Measurements from ENCODE around the gene GPR137.

Gene GPR137

DNA sequence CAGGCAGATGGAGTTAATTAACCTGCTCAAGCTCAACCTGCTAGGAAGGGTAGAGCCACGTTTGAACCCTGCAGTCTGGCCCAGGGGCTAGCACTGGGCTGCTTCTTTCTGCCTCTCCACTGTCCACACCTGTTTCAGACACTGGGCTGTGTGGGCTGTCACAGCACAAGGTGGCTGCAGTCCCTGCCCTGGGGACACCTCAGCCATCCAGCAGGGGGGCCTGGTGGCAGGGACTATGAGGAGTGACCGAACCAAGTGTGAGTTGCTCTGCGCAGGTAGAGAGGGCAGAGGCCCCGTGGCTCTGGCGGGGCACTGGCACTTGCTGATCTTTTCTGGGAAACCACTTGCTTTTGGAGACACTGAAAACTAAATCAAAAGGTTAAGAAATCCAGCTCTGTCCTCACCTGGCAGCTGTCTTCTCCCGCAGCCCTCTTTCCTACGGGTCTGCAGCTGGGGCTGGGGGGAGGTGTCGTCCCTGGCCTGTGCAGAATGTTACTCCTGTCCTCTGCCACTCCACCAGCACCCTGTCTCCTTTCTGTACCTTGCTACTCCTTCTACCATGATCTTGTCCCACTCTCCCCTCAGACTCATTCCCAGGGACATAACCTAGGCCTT is 7.0 kb upstream of the GPR137 start:
- ChIA-PET CTCF (interaction anchor here (2.0 to 15.3 kb wide), 2 partner anchors 24 to 29 kb away, joined by 7 to 164 read pairs; partner anchors contain the start of genes CATSPERZ and ESRRA), POLR2A (no interaction called here)
- no peak for DNase-seq (ENCODE audit: extremely low spot score)
- TF ChIP-seq, protein P1, sequence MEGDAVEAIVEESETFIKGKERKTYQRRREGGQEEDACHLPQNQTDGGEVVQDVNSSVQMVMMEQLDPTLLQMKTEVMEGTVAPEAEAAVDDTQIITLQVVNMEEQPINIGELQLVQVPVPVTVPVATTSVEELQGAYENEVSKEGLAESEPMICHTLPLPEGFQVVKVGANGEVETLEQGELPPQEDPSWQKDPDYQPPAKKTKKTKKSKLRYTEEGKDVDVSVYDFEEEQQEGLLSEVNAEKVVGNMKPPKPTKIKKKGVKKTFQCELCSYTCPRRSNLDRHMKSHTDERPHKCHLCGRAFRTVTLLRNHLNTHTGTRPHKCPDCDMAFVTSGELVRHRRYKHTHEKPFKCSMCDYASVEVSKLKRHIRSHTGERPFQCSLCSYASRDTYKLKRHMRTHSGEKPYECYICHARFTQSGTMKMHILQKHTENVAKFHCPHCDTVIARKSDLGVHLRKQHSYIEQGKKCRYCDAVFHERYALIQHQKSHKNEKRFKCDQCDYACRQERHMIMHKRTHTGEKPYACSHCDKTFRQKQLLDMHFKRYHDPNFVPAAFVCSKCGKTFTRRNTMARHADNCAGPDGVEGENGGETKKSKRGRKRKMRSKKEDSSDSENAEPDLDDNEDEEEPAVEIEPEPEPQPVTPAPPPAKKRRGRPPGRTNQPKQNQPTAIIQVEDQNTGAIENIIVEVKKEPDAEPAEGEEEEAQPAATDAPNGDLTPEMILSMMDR (IDR thresholded peaks at IDR 0.05; ENCODE audit: control extremely low read depth, extremely low read depth, low read depth, missing control alignments): no peak

DNA sequence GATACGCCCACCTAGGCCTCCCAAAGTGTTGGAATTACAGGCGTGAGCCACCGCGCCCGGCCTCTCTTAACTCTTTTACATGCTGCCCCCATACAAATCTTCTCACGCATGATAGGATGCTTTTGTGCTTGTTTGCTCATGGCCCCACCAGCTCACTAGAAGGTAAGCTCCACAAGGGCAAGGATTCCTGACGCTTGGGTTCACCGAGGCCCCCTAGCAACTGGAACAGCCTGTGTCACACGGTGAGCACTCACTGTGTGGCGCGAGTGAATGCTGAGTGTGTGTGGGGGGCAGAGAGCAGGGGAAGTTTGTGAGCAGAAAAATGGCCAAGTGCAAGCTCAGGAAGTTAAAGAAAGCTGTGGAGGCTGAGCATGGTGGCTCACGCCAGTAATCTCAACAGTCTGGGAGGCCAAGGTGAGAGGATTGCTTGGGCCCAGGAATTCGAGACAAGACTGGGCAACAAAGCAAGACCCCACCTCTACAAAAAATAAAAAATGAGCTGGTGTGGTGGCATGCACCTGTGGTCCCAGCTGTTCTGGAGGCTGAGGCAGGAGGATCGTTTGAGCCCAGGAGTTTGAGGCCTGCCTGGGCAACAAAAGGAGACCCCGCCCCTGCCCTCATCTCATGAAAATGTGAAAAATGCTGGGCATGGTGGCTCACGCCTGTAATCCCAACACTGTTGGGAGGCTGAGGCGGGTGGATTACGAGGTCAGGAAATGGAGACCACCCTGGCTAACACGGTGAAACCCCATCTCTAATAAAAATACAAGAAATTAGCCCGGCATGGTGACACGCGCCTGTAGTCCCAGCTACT is 3.5 kb upstream of the GPR137 start:
- CTCF ChIA-PET: interaction anchor here (5.2 to 14.3 kb wide), 2 partner anchors 10 to 21 kb away, joined by 21 to 186 read pairs; partner anchors contain the start of genes CATSPERZ and ESRRA
- no peak for DNase-seq (ENCODE audit: extremely low spot score)
- POLR2A ChIA-PET: no interaction called here
- TF ChIP-seq, protein P1 (IDR thresholded peaks at IDR 0.05; ENCODE audit: control extremely low read depth, extremely low read depth, low read depth, missing control alignments): no peak

DNA sequence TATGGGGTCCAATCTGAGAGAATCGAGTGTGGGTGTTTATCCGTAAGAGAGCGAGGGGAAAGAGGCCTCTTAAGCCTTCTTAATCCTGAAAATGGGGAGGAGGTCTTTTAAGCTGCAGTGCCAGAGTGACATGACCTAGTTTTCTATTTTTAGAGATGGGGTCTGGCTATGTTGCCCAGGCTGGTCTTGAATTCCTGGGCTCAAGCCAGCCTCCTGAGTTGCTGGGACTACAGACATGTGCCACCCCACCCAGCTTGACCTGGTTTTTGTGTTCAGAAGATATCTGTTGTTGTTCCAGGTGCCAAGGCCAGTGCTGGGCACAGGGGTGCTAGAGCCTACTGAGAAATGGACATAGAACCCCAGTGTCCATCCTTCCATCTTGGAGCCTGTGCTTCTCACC is 2.6 kb upstream of the GPR137 start:
- ChIA-PET POLR2A (interaction anchor here (2.7 kb wide), 1 partner anchor 11 kb away, joined by 11 read pairs; no protein-coding TSS in a partner anchor), CTCF (interaction anchor here (0.7 to 14.3 kb wide), 3 partner anchors 11 to 33 kb away, joined by 3 to 186 read pairs (median 21); partner anchors contain the start of genes CATSPERZ and ESRRA)
- DNase-seq (ENCODE audit: extremely low spot score): no peak
- TF ChIP-seq, protein P1 (IDR thresholded peaks at IDR 0.05; ENCODE audit: control extremely low read depth, extremely low read depth, low read depth, missing control alignments): no peak

DNA sequence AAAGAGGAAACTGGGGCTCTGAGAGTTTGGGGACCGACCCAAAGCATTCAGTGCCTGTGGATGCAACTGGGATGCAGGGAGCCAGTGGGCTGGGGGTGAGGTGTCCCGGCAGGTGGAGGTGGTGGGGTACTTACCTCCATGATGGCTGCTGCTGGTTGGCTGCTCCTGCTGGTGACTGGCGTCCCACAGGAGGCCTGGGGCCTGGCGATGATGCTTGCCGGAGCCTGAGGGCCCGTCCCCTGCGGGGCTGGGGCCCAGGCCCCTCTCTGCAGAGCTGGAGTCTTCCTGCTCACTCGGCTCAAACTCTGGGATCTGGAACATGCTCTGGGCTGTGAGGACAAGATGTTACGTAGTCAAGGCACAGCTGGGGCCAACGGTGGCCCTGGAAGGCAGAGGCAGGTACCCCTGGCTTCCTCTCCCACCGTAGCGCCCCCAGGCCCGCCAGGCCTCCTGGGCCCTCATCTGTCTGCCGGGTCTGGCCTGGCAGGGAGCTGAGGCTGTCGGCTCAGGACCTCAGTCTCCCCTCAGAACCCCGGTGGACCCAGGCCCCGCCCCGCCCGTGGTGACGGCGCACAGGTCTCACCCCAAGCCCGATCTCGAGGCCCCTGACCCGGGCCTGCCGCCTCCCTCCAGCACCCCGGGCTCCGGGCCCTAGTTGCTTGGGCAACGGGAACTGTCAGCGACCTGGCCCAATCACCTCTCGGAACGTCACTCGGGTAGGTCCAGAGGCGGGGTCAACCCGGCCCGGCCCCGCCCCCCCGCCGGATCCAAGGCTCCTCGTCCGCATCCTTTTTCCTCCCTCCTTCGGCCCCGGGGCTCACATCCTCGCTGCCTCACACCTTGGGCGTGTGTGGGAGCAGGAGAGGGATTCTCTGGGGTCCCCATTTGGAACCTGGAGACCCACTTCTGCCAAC is 1.3 kb upstream of the GPR137 start, which contains the start of gene BAD:
BAD (minus strand) TSS at position 618 of the 914 bp plus-strand sequence; CDS start at position 321, 297 bp downstream.
- CTCF ChIA-PET: interaction anchor here (1.2 to 14.3 kb wide), 4 partner anchors 13 to 79 kb away, joined by 3 to 186 read pairs (median 14); partner anchors contain the start of genes CATSPERZ and ESRRA
- peak; percentile 99 for DNase-seq (ENCODE audit: extremely low spot score)
- TF ChIP-seq, protein P1 (IDR thresholded peaks at IDR 0.05; ENCODE audit: control extremely low read depth, extremely low read depth, low read depth, missing control alignments): peak; percentile 0
- POLR2A ChIA-PET: interaction anchor here (0.8 to 2.7 kb wide), 4 partner anchors 13 to 99 kb away, joined by 3 to 11 read pairs (median 4); partner anchors contain the start of genes NUDT22 and STIP1

DNA sequence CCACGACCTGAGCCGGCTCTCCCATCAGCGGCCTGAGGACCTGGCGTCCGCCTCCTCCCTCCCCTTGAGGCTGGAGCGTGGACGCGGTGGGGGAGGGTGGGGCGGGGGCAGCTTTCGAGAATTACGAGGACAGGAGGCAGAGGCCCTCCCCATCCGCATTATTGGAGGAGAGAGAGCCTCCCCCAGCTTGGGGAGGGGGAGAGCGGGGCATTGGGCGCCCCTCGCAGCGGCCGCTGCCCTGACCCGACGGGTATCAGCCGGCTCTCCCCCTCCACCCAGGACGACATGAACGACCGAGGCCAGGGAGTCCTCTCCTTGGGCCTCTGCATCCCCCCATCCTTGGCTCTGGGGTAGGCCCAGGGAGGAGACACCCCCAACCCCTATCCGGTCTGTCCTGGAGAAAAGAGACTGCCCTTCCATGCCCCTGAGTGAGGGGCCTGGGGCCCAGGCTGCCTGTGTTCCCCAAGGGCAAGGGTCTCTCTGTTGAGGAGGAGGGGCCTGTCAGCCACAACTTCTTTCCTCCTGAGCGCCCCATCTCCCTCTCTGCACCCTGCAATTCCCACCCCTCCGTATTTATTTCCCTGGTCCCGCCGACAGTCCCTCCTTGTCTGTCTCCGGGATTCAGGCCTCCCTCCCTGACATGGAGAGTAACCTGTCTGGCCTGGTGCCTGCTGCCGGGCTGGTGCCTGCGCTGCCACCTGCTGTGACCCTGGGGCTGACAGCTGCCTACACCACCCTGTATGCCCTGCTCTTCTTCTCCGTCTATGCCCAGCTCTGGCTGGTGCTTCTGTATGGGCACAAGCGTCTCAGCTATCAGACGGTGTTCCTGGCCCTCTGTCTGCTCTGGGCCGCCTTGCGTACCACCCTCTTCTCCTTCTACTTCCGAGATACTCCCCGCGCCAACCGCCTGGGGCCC is 495 bp downstream of the GPR137 start:
- ChIA-PET CTCF (interaction anchor here (1.3 to 14.3 kb wide), 3 partner anchors 17 to 81 kb away, joined by 3 to 186 read pairs (median 6); partner anchors contain the start of genes CATSPERZ and ESRRA), POLR2A (interaction anchor here (0.6 kb wide), 1 partner anchor 15 kb away, joined by 4 read pairs; no protein-coding TSS in a partner anchor)
- no peak for DNase-seq (ENCODE audit: extremely low spot score)
- TF ChIP-seq, protein P1 (IDR thresholded peaks at IDR 0.05; ENCODE audit: control extremely low read depth, extremely low read depth, low read depth, missing control alignments): peak; percentile 19
